ENCODE measurements around the gene BRAT1.
A peak's percentile ranks its signal among the peaks of the same experiment; 100 is the strongest.

BRAT1 gene

DNA sequence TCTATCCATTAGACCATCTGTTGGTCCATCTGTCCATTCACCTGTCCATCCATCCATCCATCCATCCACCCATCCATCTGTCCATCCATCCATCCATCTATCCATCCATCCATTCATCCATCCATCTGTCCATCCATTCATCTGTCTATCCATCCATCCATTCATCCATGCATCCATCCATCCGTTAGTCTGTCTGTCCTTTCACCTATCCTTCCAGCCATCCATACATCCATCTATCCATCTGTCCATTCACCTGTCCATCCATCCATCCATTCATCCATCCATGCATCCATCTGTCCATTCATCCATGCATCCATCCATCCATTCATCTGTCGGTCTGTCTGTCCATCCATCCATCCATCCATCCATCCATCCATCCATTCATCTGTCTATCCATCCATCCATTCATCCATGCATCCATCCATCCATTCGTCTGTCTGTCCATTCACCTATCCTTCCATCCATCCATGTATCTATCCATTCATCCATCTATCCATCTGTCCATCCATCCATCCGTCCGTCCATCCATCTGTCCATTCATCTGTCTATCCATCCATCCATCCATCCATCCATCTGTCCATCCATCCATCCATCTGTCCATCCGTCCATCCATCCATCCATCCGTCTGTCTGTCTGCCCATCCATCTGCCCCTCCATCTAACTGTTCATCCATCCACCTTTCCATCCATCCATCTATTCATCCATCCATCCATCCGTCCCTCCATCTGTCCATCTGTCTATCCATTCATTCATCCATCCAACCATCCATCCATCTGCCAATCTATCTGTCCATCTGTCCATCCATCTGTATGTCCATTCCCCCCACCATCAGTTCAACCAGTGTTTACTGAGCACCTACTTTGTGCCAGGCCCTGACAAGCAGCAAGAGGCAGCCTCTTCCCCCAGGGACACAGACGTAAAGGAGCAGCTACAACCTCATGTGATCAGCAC lies 40.6 kb downstream of the BRAT1 start:
- DNase-seq (ENCODE audit: extremely low read depth in 1 of 2, low read depth in 1 of 2), result no peak

DNA sequence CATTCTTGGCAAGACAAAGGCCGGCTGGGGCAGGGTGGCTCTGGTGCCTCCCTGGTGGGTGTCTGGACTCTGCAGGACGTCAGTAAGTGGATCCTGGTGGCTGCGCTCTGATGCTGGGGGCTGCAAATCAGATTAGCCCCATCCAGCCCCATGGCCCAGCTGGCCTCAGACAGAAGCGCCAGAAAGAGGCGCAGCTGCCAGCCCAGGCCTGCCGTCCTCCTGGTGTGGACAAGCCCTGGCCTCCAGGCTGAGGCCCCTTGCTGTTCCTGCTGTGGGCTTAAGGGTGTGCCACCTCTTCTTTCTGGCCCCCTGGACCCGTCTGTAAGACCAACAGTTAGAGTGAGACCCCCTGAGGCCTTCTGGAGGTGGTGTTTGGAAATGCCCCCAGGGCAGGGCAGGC lies 41.6 kb downstream of the BRAT1 start:
- no peak for DNase-seq (ENCODE audit: extremely low read depth in 1 of 2, low read depth in 1 of 2)

DNA sequence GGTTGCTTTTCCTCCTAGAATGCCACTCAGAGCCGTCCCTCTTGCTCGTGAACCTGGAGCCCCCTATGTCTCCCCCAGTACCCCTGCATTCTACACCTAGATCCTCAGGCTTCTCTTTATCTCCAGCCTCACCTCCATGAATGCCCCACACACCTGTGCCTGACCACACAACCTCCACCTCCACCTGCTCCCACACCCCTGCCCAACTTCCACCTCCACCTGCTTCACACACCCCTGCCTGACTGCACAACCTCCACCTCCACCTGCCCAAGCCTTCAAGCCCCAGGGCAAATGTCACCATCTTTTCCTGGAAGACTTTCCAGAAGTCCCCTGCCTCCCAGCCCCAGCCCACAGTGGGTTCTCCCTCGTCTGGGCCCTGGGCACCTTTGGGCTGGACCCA lies 42.6 kb downstream of the BRAT1 start:
- DNase-seq (ENCODE audit: extremely low read depth in 1 of 2, low read depth in 1 of 2), result no peak

- no peak for DNase-seq (ENCODE audit: extremely low read depth in 1 of 2, low read depth in 1 of 2)
Measured at GRCh38 chr7:2512179-2512661, 43.1 kb downstream of the BRAT1 start.

- DNase-seq (ENCODE audit: extremely low read depth in 1 of 2, low read depth in 1 of 2), result no peak
Measured at GRCh38 chr7:2511769-2512168, 43.6 kb downstream of the BRAT1 start.

DNA sequence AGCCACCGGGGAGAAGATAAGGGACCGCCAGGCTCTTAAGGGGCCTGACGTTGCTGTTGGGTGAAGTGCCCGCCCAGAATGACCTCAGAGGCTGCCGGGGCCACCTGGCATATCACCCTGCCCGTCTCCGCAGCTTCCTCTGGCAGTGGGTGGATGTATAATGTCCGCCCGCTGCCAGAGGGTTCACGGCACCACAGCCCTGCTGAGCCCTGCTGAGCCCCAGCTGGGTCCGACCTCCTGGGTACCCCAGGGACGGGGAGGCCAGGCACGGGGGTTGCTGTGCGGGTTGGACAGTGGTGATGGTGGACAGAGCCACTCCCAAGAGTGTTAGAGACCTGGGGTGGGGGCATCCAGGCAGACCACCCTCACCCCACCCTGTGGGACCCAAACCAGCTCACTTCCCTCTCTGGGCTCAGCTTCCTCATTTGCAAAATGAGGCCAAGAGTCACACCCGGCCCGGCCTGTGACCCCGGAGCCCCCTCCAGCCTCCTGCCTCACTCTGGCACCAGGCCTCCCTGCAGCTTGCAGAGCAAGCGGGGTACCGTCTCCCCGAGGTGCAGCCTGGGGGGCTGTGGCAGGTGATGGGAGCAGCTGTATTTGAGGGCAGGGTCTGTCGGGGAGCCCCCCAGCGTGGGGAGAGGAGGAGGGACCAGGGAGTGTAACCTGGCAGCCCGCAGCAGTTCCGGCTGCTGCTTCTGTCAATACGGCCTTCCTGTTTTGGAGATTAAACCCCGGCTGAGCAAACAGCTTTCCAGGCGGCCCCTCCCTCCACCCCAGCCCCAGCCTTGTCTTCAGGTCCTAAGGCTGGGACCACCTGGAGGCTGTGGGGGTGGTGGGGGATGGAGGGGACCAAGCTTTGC lies 44.2 kb downstream of the BRAT1 start:
- peak in 1 of 2 donors; percentile 52 for DNase-seq (ENCODE audit: extremely low read depth in 1 of 2, low read depth in 1 of 2)

- DNase-seq (ENCODE audit: extremely low read depth in 1 of 2, low read depth in 1 of 2), result no peak
Measured at GRCh38 chr7:2510130-2510776, 45.1 kb downstream of the BRAT1 start.

DNA sequence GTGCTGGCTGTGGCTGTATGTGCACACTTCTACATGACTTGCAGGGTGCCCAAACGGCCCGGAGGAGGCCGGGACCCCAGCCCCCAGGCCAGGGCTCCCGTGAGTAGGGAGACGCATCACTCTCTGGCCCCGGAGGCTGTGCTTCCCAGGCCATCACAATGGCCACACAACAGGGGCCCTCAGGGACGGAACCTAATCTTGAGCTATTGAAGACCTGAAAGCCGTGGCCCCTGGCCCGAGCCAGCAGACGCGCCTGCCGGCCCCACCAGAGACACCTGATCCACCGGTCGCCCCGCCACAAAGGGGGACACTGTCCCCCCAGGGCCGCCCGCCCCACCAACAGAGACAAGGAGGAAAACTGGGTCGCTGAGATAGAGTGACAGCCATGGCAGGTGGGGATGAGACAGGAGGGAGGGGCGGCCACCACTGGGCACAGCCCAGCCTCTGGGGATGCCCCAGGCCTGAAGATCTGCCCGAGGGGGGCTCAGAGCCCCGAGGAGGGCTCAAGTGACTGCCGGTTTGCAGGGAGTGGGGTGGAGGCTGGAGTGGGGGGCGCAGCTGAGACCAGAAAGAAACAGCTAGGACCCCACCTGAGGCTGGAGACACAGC lies 45.9 kb downstream of the BRAT1 start:
- DNase-seq (ENCODE audit: extremely low read depth in 1 of 2, low read depth in 1 of 2), result no peak

- DNase-seq (ENCODE audit: extremely low read depth in 1 of 2, low read depth in 1 of 2), result peak in 1 of 2 donors; percentile 49
Measured at GRCh38 chr7:2508327-2509215, 46.8 kb downstream of the BRAT1 start.

DNA sequence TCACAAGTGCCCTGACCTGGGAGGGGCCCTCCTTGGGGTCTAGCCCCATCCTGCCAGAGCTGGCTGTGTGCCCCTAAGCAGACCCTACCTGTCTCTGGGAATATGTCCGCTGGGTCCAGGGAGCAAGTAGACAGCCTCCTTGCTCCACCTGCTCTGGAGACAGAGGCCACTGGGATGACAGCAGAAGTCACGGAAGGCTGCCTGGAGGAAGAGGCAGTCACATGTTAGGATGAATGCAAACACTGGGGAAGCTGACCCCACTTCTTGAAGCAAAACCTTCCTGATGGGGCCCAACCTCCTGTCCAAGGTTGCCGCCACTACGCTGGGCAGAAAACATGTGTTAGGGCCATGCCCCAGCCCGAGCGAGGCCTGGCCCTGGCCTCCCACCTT lies 47.4 kb downstream of the BRAT1 start:
- DNase-seq (ENCODE audit: extremely low read depth in 1 of 2, low read depth in 1 of 2), result no peak

- no peak for DNase-seq (ENCODE audit: extremely low read depth in 1 of 2, low read depth in 1 of 2)
Measured at GRCh38 chr7:2507208-2507916, 48.0 kb downstream of the BRAT1 start.

- DNase-seq (ENCODE audit: extremely low read depth in 1 of 2, low read depth in 1 of 2), result no peak
Measured at GRCh38 chr7:2505401-2505800, 49.9 kb downstream of the BRAT1 start.

- DNase-seq (ENCODE audit: extremely low read depth in 1 of 2, low read depth in 1 of 2), result no peak
Measured at GRCh38 chr7:2504889-2505375, 50.4 kb downstream of the BRAT1 start.

DNA sequence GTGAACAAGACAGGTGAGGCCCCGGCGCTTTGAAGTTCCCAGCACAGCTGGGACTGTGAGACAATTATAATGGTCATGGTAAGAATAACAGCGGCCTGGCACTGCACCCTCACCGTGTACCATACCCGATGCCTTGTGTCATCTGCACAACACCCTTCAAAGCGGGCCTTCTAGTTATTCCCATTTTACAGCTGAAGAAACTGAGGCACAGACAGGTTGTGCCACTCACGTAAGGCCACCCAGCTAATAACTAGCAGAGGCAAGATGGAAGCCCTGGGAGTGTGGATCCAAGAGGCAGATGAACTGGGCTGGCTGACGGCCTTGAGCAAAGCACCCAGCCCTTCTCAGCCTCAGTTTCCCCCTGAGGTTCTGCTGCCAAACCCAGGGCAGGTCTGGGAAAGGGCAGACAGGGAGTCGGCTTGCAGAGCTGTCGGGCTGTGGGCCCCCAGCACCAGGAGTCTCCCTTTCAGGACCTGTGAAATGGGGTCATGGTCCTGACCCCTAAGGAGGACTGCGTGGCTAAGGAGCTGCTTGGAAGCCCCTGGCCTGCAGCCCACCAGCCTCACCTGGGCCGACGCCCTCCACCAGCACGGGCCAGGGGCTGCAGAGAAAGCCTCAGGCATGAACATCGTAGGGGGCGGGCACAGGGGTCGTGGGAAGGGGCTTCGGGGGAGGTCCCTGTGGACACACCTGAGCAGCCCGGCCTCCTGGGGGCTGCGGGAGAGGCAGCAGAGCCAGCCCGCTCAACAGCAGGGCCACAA lies 51.0 kb downstream of the BRAT1 start:
- no peak for DNase-seq (ENCODE audit: extremely low read depth in 1 of 2, low read depth in 1 of 2)

DNA sequence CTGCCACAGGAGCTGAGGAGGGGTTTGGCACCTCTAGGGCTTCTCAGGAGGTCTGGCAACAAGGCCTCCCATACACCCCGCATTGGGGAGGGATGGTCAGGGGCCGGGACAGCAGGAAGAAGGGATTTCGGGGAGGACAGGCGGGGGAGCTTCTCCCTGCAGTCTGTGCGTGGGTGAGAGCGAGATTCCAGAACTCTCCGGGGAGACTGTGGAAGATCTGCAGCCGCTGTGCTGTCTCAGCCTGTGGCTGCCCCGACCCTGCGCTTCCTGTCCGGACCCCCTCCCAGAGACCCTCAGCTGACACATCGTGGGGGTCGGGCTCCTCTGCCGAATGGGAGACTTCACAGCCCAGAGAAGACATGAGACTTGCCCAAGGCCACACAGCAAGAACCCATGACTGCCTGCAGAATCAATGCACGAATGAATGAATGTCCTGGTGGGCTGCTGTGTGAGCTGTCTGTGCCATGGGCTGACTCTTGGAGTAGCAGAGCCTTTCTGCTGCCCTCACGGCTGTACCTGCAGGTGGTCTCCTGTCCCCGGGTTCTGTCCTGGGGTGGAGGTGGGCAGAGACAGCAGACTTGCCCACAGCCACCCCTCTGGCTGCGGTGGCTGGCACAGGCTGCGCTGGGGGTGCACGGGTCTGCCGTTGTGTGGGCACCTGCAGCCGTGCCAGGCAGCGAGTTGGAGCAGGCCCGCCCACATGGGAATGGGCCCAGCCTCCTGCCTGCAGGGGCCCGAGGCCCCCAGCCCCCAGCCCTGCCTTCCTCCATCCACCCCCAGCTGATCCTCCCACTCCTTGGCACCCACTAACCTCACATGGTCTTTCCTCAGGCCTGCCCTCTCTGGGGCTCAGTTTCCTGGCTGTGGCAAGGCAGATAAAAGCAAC lies 52.0 kb downstream of the BRAT1 start:
- no peak for DNase-seq (ENCODE audit: extremely low read depth in 1 of 2, low read depth in 1 of 2)

DNA sequence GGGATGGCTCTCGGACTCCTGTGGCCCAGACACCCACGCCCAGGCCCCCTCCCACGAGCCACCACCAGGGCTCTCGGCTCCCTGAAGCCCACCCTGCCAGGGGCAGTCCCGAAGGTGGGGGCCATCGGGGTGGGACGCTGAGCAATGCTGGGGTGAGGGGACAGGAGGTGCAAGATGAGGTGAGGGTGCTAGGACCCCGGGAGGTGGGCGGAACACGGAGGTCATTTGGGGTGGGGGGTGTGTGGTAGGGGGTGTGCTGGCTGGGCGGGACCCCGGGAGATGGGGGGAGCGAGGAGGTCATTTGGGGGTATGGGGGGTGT lies 52.7 kb downstream of the BRAT1 start:
- no peak for DNase-seq (ENCODE audit: extremely low read depth in 1 of 2, low read depth in 1 of 2)

DNA sequence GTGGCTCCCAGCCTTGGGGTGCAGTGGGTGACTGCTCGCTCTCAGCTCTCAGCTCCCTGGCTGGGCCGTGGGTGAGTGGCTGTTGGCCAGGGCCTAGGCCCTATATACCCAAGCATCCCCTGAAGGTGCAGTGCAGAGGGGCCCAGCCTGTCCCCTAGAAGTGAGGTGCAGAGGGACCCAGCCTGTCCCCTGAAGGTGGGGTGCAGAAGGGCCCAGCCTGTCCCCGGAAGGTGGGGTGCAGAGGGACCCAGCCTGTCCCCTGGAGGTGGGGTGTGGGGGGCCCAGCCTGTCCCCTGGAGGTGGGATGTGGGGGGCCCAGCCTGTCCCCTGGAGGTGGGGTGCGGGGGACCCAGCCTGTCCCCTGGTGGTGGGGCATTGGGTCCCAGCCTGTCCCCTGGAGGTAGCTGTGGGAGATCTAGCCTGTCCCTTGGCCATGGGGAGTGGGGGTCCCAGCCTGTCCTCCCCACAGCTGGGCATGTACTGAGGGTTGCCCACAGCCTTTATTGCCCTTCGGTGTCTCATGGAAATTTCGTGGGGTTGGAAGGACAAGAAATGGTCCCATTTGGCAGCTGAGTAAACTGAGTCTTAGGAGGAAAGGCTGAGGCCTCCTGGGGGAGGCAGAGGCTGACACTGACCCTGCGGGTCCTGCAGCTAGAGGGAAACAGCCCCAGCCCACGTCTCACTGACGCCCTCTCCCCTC lies 53.2 kb downstream of the BRAT1 start:
- DNase-seq (ENCODE audit: extremely low read depth in 1 of 2, low read depth in 1 of 2), result no peak
